Trophoblast cell (in vitro differentiated cells and primary cell): ENCODE data around the gene AAK1.
"Not testable (repeated sequence)": the region's sequence is repeated elsewhere in the genome, so short reads cannot be mapped to it uniquely, and the experiment has no call there.

Experiments used
- DNase-seq, 2 donors: peaks; one replicate each; pipeline ENCODE4 v3.0.0-alpha.2; 2016
- H2AFZ ChIP-seq: 2 replicates; pipeline ENCODE4 v1.6.1; 2013; ENCODE audit warnings: low read length, moderate library complexity, mild to moderate bottlenecking; ENCODE audit not compliant: insufficient read depth, poor library complexity
- H2AK5ac ChIP-seq: 2 replicates; pipeline ENCODE4 v1.6.1; 2013; ENCODE audit warnings: mild to moderate bottlenecking, low read length
- H2BK120ac ChIP-seq: 2 replicates; pipeline ENCODE4 v1.6.1; 2013; ENCODE audit warnings: low read length, mild to moderate bottlenecking, moderate library complexity; ENCODE audit not compliant: insufficient read depth, poor library complexity
- H2BK12ac ChIP-seq: 2 replicates; pipeline ENCODE4 v1.6.1; 2013; ENCODE audit warnings: mild to moderate bottlenecking, low read length, moderate library complexity
- H2BK5ac ChIP-seq: 2 replicates; pipeline ENCODE4 v1.6.1; 2013; ENCODE audit warnings: low read length, low read depth, moderate library complexity, mild to moderate bottlenecking; ENCODE audit not compliant: poor library complexity
- H3K14ac ChIP-seq: 2 replicates; pipeline ENCODE4 v1.6.1; 2013; ENCODE audit warnings: mild to moderate bottlenecking, low read length
- H3K18ac ChIP-seq: 2 replicates; pipeline ENCODE4 v1.6.1; 2013; ENCODE audit warnings: mild to moderate bottlenecking, low read length
- H3K23ac ChIP-seq: 2 replicates; pipeline ENCODE4 v1.6.1; 2013; ENCODE audit warnings: low read length
- H3K27ac ChIP-seq: 2 replicates; pipeline ENCODE4 v1.5.1; 2013; ENCODE audit warnings: low read depth, mild to moderate bottlenecking, inconsistent platforms, low read length, moderate library complexity
- H3K27me3 ChIP-seq: 2 replicates; pipeline ENCODE4 v1.6.1; 2013; ENCODE audit warnings: inconsistent platforms, mild to moderate bottlenecking, low read length, moderate library complexity; ENCODE audit not compliant: insufficient read depth
- H3K36me3 ChIP-seq, 2 experiments: 1 replicate in 1 of 2; 2 replicates in 1 of 2; pipeline ENCODE4 v1.6.1; 2013; ENCODE audit warnings: low read length in 2 of 2, mild to moderate bottlenecking in 2 of 2, moderate library complexity in 1 of 2; ENCODE audit not compliant: insufficient read depth in 2 of 2, control insufficient read depth in 1 of 2
- H3K4ac ChIP-seq: 2 replicates; pipeline ENCODE4 v1.6.1; 2013; ENCODE audit warnings: low read depth, mild to moderate bottlenecking, low read length, moderate library complexity
- H3K4me1 ChIP-seq, 2 experiments: 1 replicate in 1 of 2; 2 replicates in 1 of 2; pipeline ENCODE4 v1.6.1; 2013; ENCODE audit warnings: low read length in 2 of 2, mild to moderate bottlenecking in 2 of 2, moderate library complexity in 1 of 2; ENCODE audit not compliant: insufficient read depth in 2 of 2, control insufficient read depth in 1 of 2
- H3K4me2 ChIP-seq: 2 replicates; pipeline ENCODE4 v1.6.1; 2013; ENCODE audit warnings: inconsistent platforms, mild to moderate bottlenecking, low read length, moderate library complexity
- H3K4me3 ChIP-seq: 2 replicates; pipeline ENCODE4 v1.5.1; 2013; ENCODE audit warnings: mild to moderate bottlenecking, low read depth, low read length, inconsistent platforms
- H3K79me1 ChIP-seq: one replicate; pipeline ENCODE4 v1.6.1; 2013; ENCODE audit warnings: low read length
- H3K79me2 ChIP-seq: 2 replicates; pipeline ENCODE4 v1.6.1; 2013; ENCODE audit warnings: low read length, mild to moderate bottlenecking; ENCODE audit not compliant: control insufficient read depth, insufficient read depth, poor library complexity
- H3K9ac ChIP-seq: 2 replicates; pipeline ENCODE4 v1.6.1; 2013; ENCODE audit warnings: mild to moderate bottlenecking, low read length
- H3K9me3 ChIP-seq: 2 replicates; pipeline ENCODE4 v1.6.1; 2013; ENCODE audit warnings: low read depth, mild to moderate bottlenecking, control low read depth, inconsistent platforms, low read length; ENCODE audit not compliant: insufficient read depth
- H4K12ac ChIP-seq: 2 replicates; pipeline ENCODE4 v1.6.1; 2013; ENCODE audit warnings: low read depth, mild to moderate bottlenecking, low read length, moderate library complexity
- H4K8ac ChIP-seq: 2 replicates; pipeline ENCODE4 v1.6.1; 2013; ENCODE audit warnings: low read depth, mild to moderate bottlenecking, low read length, moderate library complexity
- H4K91ac ChIP-seq: one replicate; pipeline ENCODE4 v1.6.1; 2013; ENCODE audit warnings: low read depth, mild to moderate bottlenecking, low read length, moderate library complexity
- WGBS: extraction: QIAGEN DNeasy Blood & Tissue Kit; methylation state at CpG from one replicate; pipeline ENCODE4 v1.1.7; 2013; ENCODE audit warnings: missing lambda C conversion rate; ENCODE audit not compliant: insufficient read length, insufficient coverage; ENCODE audit errors: extremely low coverage; 5-methylcytosine and 5-hydroxymethylcytosine counted together

Gene AAK1

DNA sequence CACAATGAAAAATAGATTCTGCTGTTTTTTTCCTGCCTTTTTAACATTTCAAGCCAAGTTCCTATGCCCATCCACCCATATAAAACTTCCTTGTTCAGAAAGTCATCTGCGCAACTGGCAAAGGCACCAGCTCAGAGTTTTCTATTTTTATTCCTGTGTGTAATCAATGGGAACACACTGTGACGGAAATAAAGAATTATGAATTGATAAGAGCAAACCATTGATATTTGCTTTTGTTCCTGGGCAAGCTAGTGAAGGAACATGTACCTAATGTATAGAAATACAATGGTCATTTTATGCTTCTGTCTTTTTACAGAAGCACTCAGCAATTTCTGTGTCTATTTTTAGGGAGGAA lies 30.8 kb upstream of the AAK1 start:
- H3K14ac ChIP-seq = no peak overlapping the region
- DNase-seq = no peak
- no CpG with 5 or more reads among the region's 2 CpGs for WGBS
- H3K9me3 ChIP-seq = no peaks in the 10 kb centered on the region
- no peak overlapping the region for H2BK120ac ChIP-seq
- no peak overlapping the region for H2AFZ ChIP-seq
- H4K91ac ChIP-seq = no peak overlapping the region
- no peaks in the 10 kb centered on the region for H3K27me3 ChIP-seq
- no peak overlapping the region for H2BK5ac ChIP-seq
- H2AK5ac ChIP-seq = no peak overlapping the region
- no peak overlapping the region for H3K23ac ChIP-seq
- no peaks in the 10 kb centered on the region for H3K79me2 ChIP-seq
- no peak overlapping the region for H2BK12ac ChIP-seq
- H3K79me1 ChIP-seq = peaks cover 8% of the 10 kb centered on the region
- H3K4me3 ChIP-seq = no peak overlapping the region
- peaks cover 4 to 8% of the 10 kb centered on the region in 2 experiments for H3K4me1 ChIP-seq
- no peaks in the 10 kb centered on the region for H3K36me3 ChIP-seq
- no peak overlapping the region for H3K18ac ChIP-seq
- H3K4ac ChIP-seq = no peak overlapping the region
- no peak overlapping the region for H3K4me2 ChIP-seq
- H4K8ac ChIP-seq = no peak overlapping the region
- H4K12ac ChIP-seq = no peak overlapping the region
- no peak overlapping the region for H3K27ac ChIP-seq
- no peak overlapping the region for H3K9ac ChIP-seq

DNA sequence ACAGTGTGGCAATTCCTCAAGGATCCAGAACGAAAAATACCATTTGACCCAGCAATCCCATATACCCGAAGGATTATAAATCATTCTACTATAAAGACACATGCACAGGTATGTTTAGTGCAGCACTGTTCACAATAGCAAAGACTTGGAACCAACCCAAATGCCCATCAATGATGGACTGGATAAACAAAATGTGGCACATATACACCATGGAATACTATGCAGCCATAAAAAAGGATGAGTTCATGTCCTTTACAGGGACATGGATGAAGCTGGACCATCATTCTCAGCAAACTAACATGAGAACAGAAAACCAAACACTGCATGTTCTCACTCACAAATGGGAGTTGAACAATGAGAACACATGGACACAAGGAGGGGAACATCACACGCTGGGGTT lies 29.6 kb upstream of the AAK1 start:
- not testable (repeated sequence) for H3K79me1 ChIP-seq, DNase-seq

DNA sequence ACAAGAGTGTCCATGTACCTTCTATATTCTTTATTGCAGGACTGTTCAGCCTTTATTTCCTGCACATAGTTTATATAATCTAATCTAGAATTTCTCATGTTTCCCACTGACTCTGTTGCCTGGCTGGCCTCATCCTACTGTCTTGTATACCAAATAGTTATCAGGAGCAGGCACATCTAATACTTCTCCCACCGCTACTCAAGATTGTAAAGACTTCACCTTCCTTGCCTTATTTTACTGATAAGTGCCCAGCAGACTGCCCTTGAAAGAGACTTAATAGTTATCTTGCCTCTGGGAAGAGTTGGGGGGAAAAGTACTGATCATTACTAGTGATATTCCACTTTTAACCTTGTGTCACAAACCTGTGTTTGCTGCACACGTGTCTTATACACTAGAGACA lies 26.1 kb upstream of the AAK1 start:
- H3K27ac ChIP-seq = no peak overlapping the region
- H3K4me2 ChIP-seq = no peak overlapping the region
- H3K14ac ChIP-seq = no peak overlapping the region
- no peaks in the 10 kb centered on the region for H3K79me2 ChIP-seq
- no peak for DNase-seq
- no peak overlapping the region for H2AK5ac ChIP-seq
- H4K8ac ChIP-seq = no peak overlapping the region
- no peak overlapping the region for H2BK12ac ChIP-seq
- no peaks in the 10 kb centered on the region for H3K27me3 ChIP-seq
- peaks cover 4 to 8% of the 10 kb centered on the region in 2 experiments for H3K4me1 ChIP-seq
- no peak overlapping the region for H3K18ac ChIP-seq
- H3K36me3 ChIP-seq = no peaks in the 10 kb centered on the region
- no peak overlapping the region for H2BK120ac ChIP-seq
- no peak overlapping the region for H3K23ac ChIP-seq
- no peak overlapping the region for H4K91ac ChIP-seq
- WGBS = no CpG with 5 or more reads among the region's 2 CpGs
- peaks cover 5% of the 10 kb centered on the region for H3K79me1 ChIP-seq
- H3K4ac ChIP-seq = no peak overlapping the region
- H2AFZ ChIP-seq = no peak overlapping the region
- no peak overlapping the region for H2BK5ac ChIP-seq
- H3K9ac ChIP-seq = no peak overlapping the region
- no peaks in the 10 kb centered on the region for H3K9me3 ChIP-seq
- no peak overlapping the region for H3K4me3 ChIP-seq
- H4K12ac ChIP-seq = no peak overlapping the region

More for the DNA sequence above, 29.6 kb upstream of the AAK1 start:
- H3K9me3 ChIP-seq, H3K4me3 ChIP-seq, H4K12ac ChIP-seq, H4K8ac ChIP-seq, H3K23ac ChIP-seq, H2BK12ac ChIP-seq, H3K79me2 ChIP-seq, H4K91ac ChIP-seq, H2AFZ ChIP-seq, H3K18ac ChIP-seq, H3K9ac ChIP-seq, H3K4ac ChIP-seq, H2AK5ac ChIP-seq, H3K4me2 ChIP-seq, H2BK120ac ChIP-seq, H2BK5ac ChIP-seq, H3K36me3 ChIP-seq, H3K4me1 ChIP-seq, H3K27me3 ChIP-seq, H3K27ac ChIP-seq, H3K14ac ChIP-seq: not testable (repeated sequence)
- WGBS = no CpG with 5 or more reads among the region's 3 CpGs

DNA sequence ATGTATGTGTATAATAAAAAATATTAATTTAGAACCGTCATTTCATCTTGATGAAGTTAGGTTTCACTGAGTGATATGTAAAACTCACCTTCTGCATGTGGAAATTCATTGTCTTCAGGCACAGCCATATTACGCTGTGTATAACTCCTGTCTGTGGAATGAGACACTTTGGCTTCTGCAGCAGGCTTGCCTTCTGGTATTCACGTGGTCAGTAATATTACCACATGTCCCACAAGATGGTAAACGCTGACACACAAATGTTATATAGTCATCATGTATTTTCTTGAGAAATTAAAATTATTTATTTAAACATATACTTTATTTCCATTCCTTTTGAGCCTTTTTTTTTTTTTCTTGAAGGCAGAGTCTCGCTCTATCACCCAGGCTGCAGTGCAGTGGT lies 25.1 kb upstream of the AAK1 start:
- H3K4me2 ChIP-seq = no peak overlapping the region
- H3K4me3 ChIP-seq = no peak overlapping the region
- no peaks in the 10 kb centered on the region for H3K9me3 ChIP-seq
- no peak overlapping the region for H4K8ac ChIP-seq
- no peaks in the 10 kb centered on the region for H3K36me3 ChIP-seq
- WGBS = no CpG with 5 or more reads among the region's 5 CpGs
- H2AK5ac ChIP-seq = no peak overlapping the region
- H3K23ac ChIP-seq = no peak overlapping the region
- H2BK12ac ChIP-seq = no peak overlapping the region
- H3K4ac ChIP-seq = no peak overlapping the region
- H3K27ac ChIP-seq = no peak overlapping the region
- H2BK5ac ChIP-seq = no peak overlapping the region
- H4K12ac ChIP-seq = no peak overlapping the region
- no peaks in the 10 kb centered on the region for H3K79me1 ChIP-seq
- H2AFZ ChIP-seq = no peak overlapping the region
- H3K4me1 ChIP-seq = peaks cover 0 to 3% of the 10 kb centered on the region in 2 experiments
- no peaks in the 10 kb centered on the region for H3K79me2 ChIP-seq
- H4K91ac ChIP-seq = no peak overlapping the region
- no peak for DNase-seq
- no peak overlapping the region for H3K18ac ChIP-seq
- no peak overlapping the region for H3K9ac ChIP-seq
- H3K27me3 ChIP-seq = no peaks in the 10 kb centered on the region
- H3K14ac ChIP-seq = no peak overlapping the region
- H2BK120ac ChIP-seq = no peak overlapping the region
